ENCODE data around the gene HHIP. TPM values are rescaled to one million over a fixed set of nuclear protein-coding genes. Genes with fewer than 3 reads are reported as not detected.

The HHIP gene
- total RNA-seq, 2 donors from 2014 or later = 0.82 to 7.2 TPM

GRCh38 chr4:144614850-144615585 is 30.9 kb upstream of the HHIP start:
- H3K9me3 ChIP-seq = no peaks in the 10 kb centered on the region
- TF ChIP-seq POLR2A (IDR thresholded peaks at IDR 0.05) (no peak), POLR2AphosphoS5 (IDR thresholded peaks at IDR 0.05) (no peak), CTCF (IDR thresholded peaks at IDR 0.05) (no peak)
- no peaks in the 10 kb centered on the region for H3K4me1 ChIP-seq (replicated peaks)
- 79% methylated on average over 3 of the region's 3 CpGs for WGBS
- intact Hi-C loops (cut with DNase I) = no loop called here
- no peaks in the 10 kb centered on the region for H3K27me3 ChIP-seq (replicated peaks; ENCODE audit: insufficient read depth)
- DNase-seq (ENCODE audit: low spot score) = no peak
- H3K36me3 ChIP-seq = no peaks in the 10 kb centered on the region
- no peak overlapping the region for H3K4me3 ChIP-seq
- no peak overlapping the region for H3K27ac ChIP-seq

- no peak for TF ChIP-seq POLR2AphosphoS5 (IDR thresholded peaks at IDR 0.05)
- TF ChIP-seq CTCF (IDR thresholded peaks at IDR 0.05) = no peak
- TF ChIP-seq POLR2A (IDR thresholded peaks at IDR 0.05) = no peak
- H3K9me3 ChIP-seq = no peaks in the 10 kb centered on the region
- DNase-seq (ENCODE audit: low spot score) = no peak
- H3K27me3 ChIP-seq (replicated peaks; ENCODE audit: insufficient read depth) = no peaks in the 10 kb centered on the region
- H3K27ac ChIP-seq = no peak overlapping the region
- H3K4me1 ChIP-seq (replicated peaks) = no peaks in the 10 kb centered on the region
- H3K36me3 ChIP-seq = no peaks in the 10 kb centered on the region
- 26% methylated on average over 3 of the region's 3 CpGs for whole genome bisulfite sequencing
- intact Hi-C loops (cut with DNase I) = no loop called here
- no peak overlapping the region for H3K4me3 ChIP-seq
Observed at GRCh38 chr4:144621681-144622080, 24.3 kb upstream of the HHIP start.

- no peak overlapping the region for H3K4me3 ChIP-seq
- H3K4me1 ChIP-seq (replicated peaks) = no peaks in the 10 kb centered on the region
- H3K9me3 ChIP-seq = no peaks in the 10 kb centered on the region
- no peak for TF ChIP-seq POLR2AphosphoS5 (IDR thresholded peaks at IDR 0.05)
- no peak for TF ChIP-seq CTCF (IDR thresholded peaks at IDR 0.05)
- no peak for TF ChIP-seq POLR2A (IDR thresholded peaks at IDR 0.05)
- H3K36me3 ChIP-seq = no peaks in the 10 kb centered on the region
- intact Hi-C loops (cut with DNase I) = no loop called here
- WGBS = 45% methylated on average over 2 of the region's 2 CpGs
- H3K27ac ChIP-seq = no peak overlapping the region
- H3K27me3 ChIP-seq (replicated peaks; ENCODE audit: insufficient read depth) = no peaks in the 10 kb centered on the region
- no peak for DNase-seq (ENCODE audit: low spot score)
Observed at GRCh38 chr4:144627663-144628076, 18.3 kb upstream of the HHIP start.

DNA sequence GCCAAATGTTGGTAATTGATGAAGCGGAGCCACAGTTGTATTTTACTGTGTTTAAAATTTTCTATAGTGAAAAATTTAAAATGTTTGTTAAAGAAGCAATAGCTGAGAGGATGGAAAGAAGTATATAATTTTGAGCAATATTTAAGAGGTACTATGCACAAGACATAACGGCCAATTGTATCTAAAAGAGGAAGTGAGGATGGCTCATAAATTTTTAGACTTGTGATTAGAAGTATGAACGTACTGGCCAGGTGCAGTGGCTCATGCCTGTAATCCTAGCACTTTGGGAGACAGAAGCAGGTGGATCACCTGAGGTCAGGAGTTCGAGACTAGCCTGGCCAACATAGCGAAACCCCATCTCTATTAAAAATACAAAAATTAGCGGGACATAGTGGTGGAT is 12.7 kb upstream of the HHIP start:
- TF ChIP-seq POLR2A (IDR thresholded peaks at IDR 0.05) = no peak
- no peak for TF ChIP-seq POLR2AphosphoS5 (IDR thresholded peaks at IDR 0.05)
- no peak for TF ChIP-seq CTCF (IDR thresholded peaks at IDR 0.05)
- H3K27me3 ChIP-seq (replicated peaks; ENCODE audit: insufficient read depth) = no peaks in the 10 kb centered on the region
- no peaks in the 10 kb centered on the region for H3K9me3 ChIP-seq
- H3K4me3 ChIP-seq = no peak overlapping the region
- intact Hi-C loops (cut with DNase I) = no loop called here
- H3K27ac ChIP-seq = no peak overlapping the region
- no peaks in the 10 kb centered on the region for H3K4me1 ChIP-seq (replicated peaks)
- 89% methylated on average over 6 of the region's 6 CpGs for WGBS
- no peaks in the 10 kb centered on the region for H3K36me3 ChIP-seq
- DNase-seq (ENCODE audit: low spot score) = no peak

All from prostate gland (tissue), 2 donors.